H9 (cell line): ENCODE data around the gene KDSR. TPM values are rescaled to one million over a fixed set of nuclear protein-coding genes. Genes with fewer than 3 reads are reported as not detected.

Source experiments
- DNase-seq: peaks from one replicate; pipeline ENCODE4 v3.0.0-alpha.2; 2017
- H2AFZ ChIP-seq: one replicate; pipeline ENCODE4 v1.6.1; 2013; ENCODE audit warnings: mild to moderate bottlenecking, low read length, control low read depth, moderate library complexity
- H2AK5ac ChIP-seq: 2 replicates; pipeline ENCODE4 v1.6.1; 2013; ENCODE audit warnings: low read length, control low read depth, mixed read lengths; ENCODE audit not compliant: insufficient read length
- H2BK120ac ChIP-seq: one replicate; pipeline ENCODE4 v1.6.1; 2013; ENCODE audit warnings: low read depth, mild to moderate bottlenecking, low read length, control low read depth, inconsistent platforms; ENCODE audit not compliant: poor library complexity, severe bottlenecking
- H2BK12ac ChIP-seq: 2 replicates; pipeline ENCODE4 v1.6.1; 2013; ENCODE audit warnings: low read length, control low read depth, mixed read lengths, low read depth; ENCODE audit not compliant: insufficient read length
- H2BK15ac ChIP-seq: 2 replicates; pipeline ENCODE4 v1.6.1; 2013; ENCODE audit warnings: low read depth, low read length, control low read depth
- H2BK20ac ChIP-seq: one replicate; pipeline ENCODE4 v1.6.1; 2013; ENCODE audit warnings: low read depth, mild to moderate bottlenecking, low read length, control low read depth, inconsistent platforms; ENCODE audit not compliant: poor library complexity, severe bottlenecking
- H2BK5ac ChIP-seq: 2 replicates; pipeline ENCODE4 v1.6.1; 2013; ENCODE audit warnings: low read length, control low read depth, mixed read lengths; ENCODE audit not compliant: insufficient read length
- H3K14ac ChIP-seq: 2 replicates; pipeline ENCODE4 v1.6.1; 2013; ENCODE audit warnings: low read length, control low read depth; ENCODE audit not compliant: insufficient read depth
- H3K18ac ChIP-seq: 2 replicates; pipeline ENCODE4 v1.6.1; 2013; ENCODE audit warnings: low read depth, mild to moderate bottlenecking, mixed read lengths, low read length, control low read depth; ENCODE audit not compliant: insufficient read length
- H3K23ac ChIP-seq: 2 replicates; pipeline ENCODE4 v1.6.1; 2013; ENCODE audit warnings: low read length, control low read depth, mixed read lengths, low read depth; ENCODE audit not compliant: insufficient read length
- H3K23me2 ChIP-seq: 2 replicates; pipeline ENCODE4 v1.6.1; 2013; ENCODE audit warnings: low read depth, mild to moderate bottlenecking, mixed read lengths, low read length, control low read depth; ENCODE audit not compliant: insufficient read length, poor library complexity, severe bottlenecking
- H3K27ac ChIP-seq: 2 replicates; pipeline ENCODE4 v1.5.1; 2013; ENCODE audit warnings: low read length, control low read depth, mixed read lengths, low read depth; ENCODE audit not compliant: insufficient read length
- H3K27me3 ChIP-seq: 2 replicates; pipeline ENCODE4 v1.6.1; 2013; ENCODE audit warnings: low read length, control low read depth, inconsistent platforms; ENCODE audit not compliant: insufficient read depth
- H3K4ac ChIP-seq: 2 replicates; pipeline ENCODE4 v1.6.1; 2013; ENCODE audit warnings: low read depth, mild to moderate bottlenecking, control low read depth, inconsistent platforms, low read length, moderate library complexity
- H3K4me1 ChIP-seq: 2 replicates; pipeline ENCODE4 v1.6.1; 2013; ENCODE audit warnings: low read length, control low read depth, inconsistent platforms; ENCODE audit not compliant: insufficient read depth
- H3K4me2 ChIP-seq: 2 replicates; pipeline ENCODE4 v1.6.1; 2013; ENCODE audit warnings: low read length, control low read depth, mixed read lengths; ENCODE audit not compliant: insufficient read length, insufficient read depth
- H3K56ac ChIP-seq: 2 replicates; pipeline ENCODE4 v1.6.1; 2013; ENCODE audit warnings: low read depth, mild to moderate bottlenecking, mixed read lengths, low read length, control low read depth; ENCODE audit not compliant: insufficient read length
- H3K79me1 ChIP-seq: 2 replicates; pipeline ENCODE4 v1.6.1; 2013; ENCODE audit warnings: low read depth, mild to moderate bottlenecking, moderate library complexity, low read length, control low read depth, inconsistent platforms; ENCODE audit not compliant: insufficient read depth, poor library complexity, severe bottlenecking
- H3K79me2 ChIP-seq: 2 replicates; pipeline ENCODE4 v1.6.1; 2013; ENCODE audit warnings: low read length, control low read depth, inconsistent platforms; ENCODE audit not compliant: insufficient read depth
- H3K9ac ChIP-seq: 2 replicates; pipeline ENCODE4 v1.6.1; 2013; ENCODE audit warnings: low read length, control low read depth, mixed read lengths; ENCODE audit not compliant: insufficient read length; ENCODE audit errors: extremely low read depth
- H3K9me3 ChIP-seq: one replicate; pipeline ENCODE4 v1.6.1; 2013; ENCODE audit warnings: low read depth, low read length, inconsistent platforms; ENCODE audit not compliant: control insufficient read depth
- H3T11ph ChIP-seq: one replicate; pipeline ENCODE4 v1.6.1; 2013; ENCODE audit warnings: mild to moderate bottlenecking, low read length, control low read depth, inconsistent platforms
- H4K20me1 ChIP-seq: one replicate; pipeline ENCODE4 v1.6.1; 2013; ENCODE audit not compliant: control insufficient read depth, insufficient read length, insufficient read depth
- H4K5ac ChIP-seq: 2 replicates; pipeline ENCODE4 v1.6.1; 2013; ENCODE audit warnings: low read depth, mild to moderate bottlenecking, mixed read lengths, low read length, control low read depth; ENCODE audit not compliant: insufficient read length
- H4K8ac ChIP-seq: replicated peaks from 2 replicates; pipeline ENCODE4 v1.6.1; 2013; ENCODE audit warnings: low read length, control low read depth, mixed read lengths, low read depth; ENCODE audit not compliant: insufficient read length
- H4K91ac ChIP-seq: 2 replicates; pipeline ENCODE4 v1.6.1; 2013; ENCODE audit warnings: low read depth, mild to moderate bottlenecking, moderate library complexity, mixed read lengths, low read length, control low read depth; ENCODE audit not compliant: insufficient read length
- H3K27ac Mint-ChIP-seq, 3 experiments: 2 replicates in 2 of 3; 3 replicates in 1 of 3; pipeline ENCODE4 v1.8.0; 2020 to 2021; ENCODE audit warnings: mixed read lengths in 3 of 3, mild to moderate bottlenecking in 1 of 3, moderate library complexity in 1 of 3
- H3K27me3 Mint-ChIP-seq: 2 replicates; pipeline ENCODE4 v1.8.0; 2021; ENCODE audit warnings: low read depth, mild to moderate bottlenecking, moderate library complexity, mixed read lengths
- H3K36me3 Mint-ChIP-seq, 3 experiments: 2 replicates in 2 of 3; 3 replicates in 1 of 3; pipeline ENCODE4 v1.8.0; 2020 to 2021; ENCODE audit warnings: low read depth in 3 of 3, mixed read lengths in 3 of 3; ENCODE audit not compliant: insufficient read depth in 1 of 3
- H3K4me1 Mint-ChIP-seq, 2 experiments: 2 replicates each; pipeline ENCODE4 v1.8.0; 2020; ENCODE audit warnings: mixed read lengths in 2 of 2
- H3K4me3 Mint-ChIP-seq, 2 experiments: 2 replicates in 1 of 2; 3 replicates in 1 of 2; pipeline ENCODE4 v1.8.0; 2020 to 2021; ENCODE audit warnings: mild to moderate bottlenecking in 2 of 2, mixed read lengths in 2 of 2, moderate library complexity in 1 of 2
- H3K9me3 Mint-ChIP-seq, 2 experiments: 2 replicates in 1 of 2; 3 replicates in 1 of 2; pipeline ENCODE4 v1.8.0; 2020; ENCODE audit warnings: mild to moderate bottlenecking in 2 of 2, mixed read lengths in 2 of 2, moderate library complexity in 1 of 2
- WGBS: extraction: QIAGEN DNeasy Blood & Tissue Kit; methylation state at CpG from one replicate; pipeline ENCODE4 v1.1.7; 2013; ENCODE audit warnings: missing lambda C conversion rate, low lambda C conversion rate, mixed read lengths; ENCODE audit not compliant: insufficient read length; ENCODE audit errors: extremely low coverage; 5-methylcytosine and 5-hydroxymethylcytosine counted together
- total RNA-seq: library from RNA; stranded (reverse); gene quantifications from 2 replicates; pipeline ENCODE4 v1.2.1, GENCODE V29; 2021
- TF ChIP-seq, protein P1 (sequence below): fragments of 200-600 bp; sonication (generic); conservative IDR thresholded peaks from 3 replicates; pipeline ENCODE4 v1.8.0; 2021; ENCODE audit warnings: antibody characterized with exemption, mild to moderate bottlenecking

KDSR gene
- total RNA-seq, 1 experiment from 2014 or later = 58.5 TPM

DNA sequence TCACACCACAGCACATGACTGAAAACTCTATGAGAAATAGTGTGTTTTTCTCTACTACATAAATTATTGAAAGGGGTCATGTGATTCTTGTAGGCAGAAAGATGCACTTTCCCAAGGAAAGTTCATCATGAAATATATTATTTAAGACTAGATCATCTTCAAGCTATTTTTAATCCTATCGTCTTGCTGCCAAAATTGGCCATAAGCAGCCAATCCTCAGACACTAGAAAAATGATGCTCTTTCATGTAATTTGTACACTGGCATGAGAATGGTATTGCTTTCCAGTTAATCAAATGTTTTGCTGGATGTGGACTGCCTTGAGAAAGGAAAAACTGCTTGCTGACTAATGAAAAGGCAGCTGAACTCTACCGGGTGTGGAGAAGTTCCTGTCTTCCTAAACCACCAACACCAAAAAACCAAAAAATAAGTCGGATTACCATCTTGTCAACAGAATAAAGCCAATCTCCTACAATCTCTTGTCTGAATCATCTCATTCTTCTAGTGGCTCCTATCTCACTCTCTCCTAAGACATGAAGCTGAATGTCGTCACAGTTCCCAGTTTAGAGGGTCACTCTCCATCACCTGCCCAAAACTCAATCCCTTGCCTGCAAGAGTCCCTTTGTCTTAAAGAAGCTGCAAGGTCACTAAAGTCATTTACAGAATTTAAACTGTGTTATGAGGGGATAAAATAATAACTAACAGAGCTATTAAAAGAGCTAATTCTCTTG, 52.8 kb downstream of the KDSR start:
- H3K27me3 Mint-ChIP-seq = peaks cover 41% of the 10 kb centered on the region
- Histone ChIP-seq H2BK120ac (no peak overlapping the region), H3K18ac (no peak overlapping the region), H3K79me2 (no peaks in the 10 kb centered on the region; the same call in 1 of the 2 replicates), H4K91ac (no peak overlapping the region), H3K27ac (no peak overlapping the region), H3T11ph (no peak overlapping the region), H2BK5ac (no peak overlapping the region), H3K9me3 (no peaks in the 10 kb centered on the region), H3K23ac (no peak overlapping the region), H2AK5ac (no peak overlapping the region), H2BK12ac (no peak overlapping the region), H4K20me1 (no peaks in the 10 kb centered on the region), H3K4me1 (no peaks in the 10 kb centered on the region), H2AFZ (no peak overlapping the region), H3K56ac (no peak overlapping the region), H3K14ac (no peak overlapping the region), H3K79me1 (no peaks in the 10 kb centered on the region), H2BK20ac (no peak overlapping the region), H3K27me3 (peaks cover 7% of the 10 kb centered on the region; the same call in 1 of the 2 replicates), H3K4ac (no peak overlapping the region), H4K5ac (no peak overlapping the region), H4K8ac (no peak overlapping the region), H3K4me2 (no peak overlapping the region), H3K23me2 (peaks cover 12% of the 10 kb centered on the region), H2BK15ac (no peak overlapping the region), H3K9ac (no peak overlapping the region)
- H3K36me3 Mint-ChIP-seq = no peaks in the 10 kb centered on the region; a peak in 1 of 7 replicates
- peaks cover 12 to 14% of the 10 kb centered on the region in 2 experiments for H3K4me1 Mint-ChIP-seq
- no peak for DNase-seq
- no peak overlapping the region for H3K4me3 Mint-ChIP-seq
- H3K9me3 Mint-ChIP-seq = no peaks in the 10 kb centered on the region
- TF ChIP-seq, protein P1, sequence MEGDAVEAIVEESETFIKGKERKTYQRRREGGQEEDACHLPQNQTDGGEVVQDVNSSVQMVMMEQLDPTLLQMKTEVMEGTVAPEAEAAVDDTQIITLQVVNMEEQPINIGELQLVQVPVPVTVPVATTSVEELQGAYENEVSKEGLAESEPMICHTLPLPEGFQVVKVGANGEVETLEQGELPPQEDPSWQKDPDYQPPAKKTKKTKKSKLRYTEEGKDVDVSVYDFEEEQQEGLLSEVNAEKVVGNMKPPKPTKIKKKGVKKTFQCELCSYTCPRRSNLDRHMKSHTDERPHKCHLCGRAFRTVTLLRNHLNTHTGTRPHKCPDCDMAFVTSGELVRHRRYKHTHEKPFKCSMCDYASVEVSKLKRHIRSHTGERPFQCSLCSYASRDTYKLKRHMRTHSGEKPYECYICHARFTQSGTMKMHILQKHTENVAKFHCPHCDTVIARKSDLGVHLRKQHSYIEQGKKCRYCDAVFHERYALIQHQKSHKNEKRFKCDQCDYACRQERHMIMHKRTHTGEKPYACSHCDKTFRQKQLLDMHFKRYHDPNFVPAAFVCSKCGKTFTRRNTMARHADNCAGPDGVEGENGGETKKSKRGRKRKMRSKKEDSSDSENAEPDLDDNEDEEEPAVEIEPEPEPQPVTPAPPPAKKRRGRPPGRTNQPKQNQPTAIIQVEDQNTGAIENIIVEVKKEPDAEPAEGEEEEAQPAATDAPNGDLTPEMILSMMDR = no peak
- WGBS = no CpG with 5 or more reads among the region's 4 CpGs
- H3K27ac Mint-ChIP-seq = no peak overlapping the region
